HG02840 (cell line): ENCODE results near the gene FCHO1.

ENCODE experiments used
- ATAC-seq: cut with Tn5 transposase; IDR thresholded peaks from one replicate; pipeline ENCODE4 v1.9.1; 2021; ENCODE audit warnings: mild to moderate bottlenecking, moderate library complexity, moderate number of reproducible peaks; ENCODE audit not compliant: unreplicated experiment, low FRiP score

Gene FCHO1

DNA sequence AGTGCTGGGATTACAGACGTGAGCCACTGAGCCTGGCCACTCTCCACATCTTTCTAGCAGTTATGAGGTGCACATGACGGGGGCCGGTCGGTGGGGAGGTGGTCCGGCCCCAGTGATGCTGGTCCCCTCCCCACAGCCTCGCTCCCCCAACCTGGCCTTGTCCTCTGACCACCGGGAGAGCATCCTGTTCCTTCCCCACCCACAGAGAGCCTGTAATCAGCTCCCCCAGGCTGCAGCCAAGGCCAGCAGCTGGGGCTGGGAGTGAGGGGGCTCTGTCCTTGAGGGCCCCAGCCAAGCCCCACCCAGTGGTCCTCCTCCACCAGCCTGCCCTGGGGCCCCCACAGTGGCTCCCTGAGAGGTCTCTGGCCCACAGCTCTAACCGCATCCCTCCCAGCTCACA is 73.1 kb downstream of the FCHO1 start:
- no peak for ATAC-seq

- ATAC-seq, result no peak
Measured at GRCh38 chr19:17826508-17827056, 75.3 kb downstream of the FCHO1 start.

DNA sequence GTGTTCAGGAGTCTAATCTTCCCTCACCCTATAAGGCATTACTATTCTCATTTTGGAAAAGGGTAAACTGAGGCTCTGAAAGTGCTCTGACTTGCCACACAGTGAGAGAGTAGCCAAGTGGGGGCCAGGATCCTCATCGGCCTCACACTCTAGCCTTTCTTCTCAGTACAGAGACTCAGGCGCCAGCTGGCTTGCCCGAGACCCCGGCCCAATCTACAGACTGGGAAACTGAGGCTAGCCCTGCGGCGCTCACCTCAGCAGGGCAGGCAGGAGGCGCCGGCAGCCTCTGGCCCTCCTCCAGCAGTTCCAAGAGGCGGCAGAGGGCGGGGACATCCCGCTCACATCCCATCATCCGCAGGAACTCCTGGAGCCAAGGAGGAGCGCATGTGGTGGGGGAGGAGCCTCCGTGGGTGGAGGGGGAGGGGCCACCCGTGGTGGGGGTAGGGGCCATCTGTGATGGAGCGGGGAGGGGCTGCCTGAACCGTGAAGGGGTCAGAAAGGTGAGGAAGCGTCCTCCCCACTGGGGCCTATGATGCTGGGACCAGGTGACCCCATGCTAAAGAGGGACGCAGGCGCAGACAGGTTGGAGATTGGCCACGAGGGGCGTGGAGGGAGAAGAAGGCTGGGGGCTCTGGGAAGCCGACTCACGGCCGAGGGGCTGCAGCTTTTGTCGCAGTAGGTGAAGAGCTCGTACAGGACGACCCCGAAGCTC is 78.7 kb downstream of the FCHO1 start:
- no peak for ATAC-seq

GRCh38 chr19:17830567-17831418 is 79.5 kb downstream of the FCHO1 start:
- ATAC-seq, result no peak

GRCh38 chr19:17831419-17831888 is 80.2 kb downstream of the FCHO1 start:
- no peak for ATAC-seq

- no peak for ATAC-seq
Measured at GRCh38 chr19:17832443-17833208, 81.3 kb downstream of the FCHO1 start.

GRCh38 chr19:17834350-17835181 is 83.3 kb downstream of the FCHO1 start:
- no peak for ATAC-seq

DNA sequence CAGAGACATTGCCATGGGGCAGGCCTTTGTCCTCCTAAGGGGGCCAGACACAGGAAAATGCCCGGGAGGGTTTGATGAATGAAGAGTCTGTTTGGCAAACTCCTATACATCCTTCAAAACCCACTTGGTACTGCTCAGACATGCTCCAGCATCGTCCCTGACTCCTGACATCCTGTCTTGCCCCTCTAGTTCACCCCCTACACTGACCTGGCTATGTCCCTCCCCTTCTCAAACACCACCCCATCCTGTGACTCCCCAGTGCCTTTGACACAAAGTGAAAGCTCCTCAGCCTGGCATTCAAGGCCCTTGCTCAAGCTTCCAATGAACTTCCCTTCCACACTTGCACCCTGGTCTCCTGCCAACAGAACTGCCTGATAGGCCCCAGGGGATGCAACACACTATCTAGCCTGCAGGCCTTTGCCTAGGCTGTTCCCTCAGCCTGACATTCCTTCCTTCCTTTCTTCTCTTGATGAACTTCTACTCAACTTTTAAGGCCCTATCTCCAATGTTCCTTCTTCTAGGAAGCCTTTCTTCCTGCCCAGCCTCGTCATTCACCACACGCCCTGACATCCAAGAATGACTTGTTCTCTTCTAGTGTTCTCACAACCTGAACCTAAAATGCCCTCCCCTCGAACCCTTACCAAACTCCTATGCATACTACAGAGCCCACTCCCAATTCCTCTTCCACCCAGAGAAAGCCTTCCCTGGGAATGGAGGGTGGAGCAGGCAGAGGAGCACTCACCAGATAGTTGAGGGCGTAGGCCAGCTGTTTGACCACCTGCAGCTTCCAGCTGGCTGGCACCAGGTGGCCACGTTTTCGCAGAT is 84.1 kb downstream of the FCHO1 start:
- no peak for ATAC-seq

- no peak for ATAC-seq
Measured at GRCh38 chr19:17836530-17836929, 85.3 kb downstream of the FCHO1 start.

DNA sequence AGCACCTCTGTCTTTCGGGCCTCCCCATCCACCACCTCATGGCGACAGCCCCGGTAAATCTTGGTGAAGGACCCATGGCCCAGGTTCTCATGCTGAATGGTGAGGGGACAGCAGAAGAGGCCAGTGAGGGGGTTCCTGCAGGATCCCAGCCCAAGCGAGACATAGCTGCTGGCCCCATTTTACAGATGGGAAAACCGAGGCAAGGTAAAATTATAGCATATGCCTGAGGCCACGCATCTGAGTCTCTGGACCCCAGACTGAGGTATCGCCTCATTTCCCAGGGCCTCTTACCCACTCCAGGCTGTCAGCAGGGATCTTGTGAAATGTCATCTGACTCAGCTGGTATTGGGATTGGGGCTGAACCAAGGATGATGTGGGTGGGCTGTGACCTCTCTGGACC is 86.7 kb downstream of the FCHO1 start:
- ATAC-seq, result no peak
